ENCODE measurements around the gene EBF3. TPM values are rescaled to one million over a fixed set of nuclear protein-coding genes. Genes with fewer than 3 reads are reported as not detected.

EBF3 gene
- total RNA-seq, 1 experiment from 2014 or later: not detected

GRCh38 chr10:129944456-129944855 lies 19.6 kb downstream of the EBF3 start:
- Mint-ChIP-seq H3K4me1 (ENCODE audit: insufficient read depth, unreplicated experiment) (no peaks in the 10 kb centered on the region), H3K4me3 (ENCODE audit: unreplicated experiment) (no peak overlapping the region), H3K36me3 (ENCODE audit: insufficient read depth, unreplicated experiment) (no peaks in the 10 kb centered on the region), H3K9me3 (ENCODE audit: unreplicated experiment) (no peaks in the 10 kb centered on the region), H3K27me3 (ENCODE audit: insufficient read depth, unreplicated experiment) (no peaks in the 10 kb centered on the region), H3K27ac (ENCODE audit: low read depth, unreplicated experiment) (no peak overlapping the region)
- intact Hi-C loops (cut with micrococcal nuclease): no loop called here
- ChIA-PET CTCF (no interaction called here), POLR2A (no interaction called here)
- TF ChIP-seq CTCF (IDR thresholded peaks at IDR 0.05; ENCODE audit: unreplicated experiment): no peak
- no TSS peak for BruUV-seq (replicated peaks)
- no peak for DNase-seq (ENCODE audit: unreplicated experiment)

- H3K4me3 Mint-ChIP-seq (ENCODE audit: unreplicated experiment): no peak overlapping the region
- no peaks in the 10 kb centered on the region for H3K36me3 Mint-ChIP-seq (ENCODE audit: insufficient read depth, unreplicated experiment)
- no peak for DNase-seq (ENCODE audit: unreplicated experiment)
- H3K4me1 Mint-ChIP-seq (ENCODE audit: insufficient read depth, unreplicated experiment): no peaks in the 10 kb centered on the region
- intact Hi-C loops (cut with micrococcal nuclease): no loop called here
- H3K27me3 Mint-ChIP-seq (ENCODE audit: insufficient read depth, unreplicated experiment): no peaks in the 10 kb centered on the region
- no peaks in the 10 kb centered on the region for H3K9me3 Mint-ChIP-seq (ENCODE audit: unreplicated experiment)
- POLR2A ChIA-PET: no interaction called here
- no peak overlapping the region for H3K27ac Mint-ChIP-seq (ENCODE audit: low read depth, unreplicated experiment)
- TF ChIP-seq CTCF (IDR thresholded peaks at IDR 0.05; ENCODE audit: unreplicated experiment): no peak
- CTCF ChIA-PET: no interaction called here
- BruUV-seq (replicated peaks): no TSS peak
These were observed 20.9 kb downstream of the EBF3 start for GRCh38 chr10:129942936-129943715.

- ChIA-PET POLR2A (no interaction called here), CTCF (no interaction called here)
- no peak overlapping the region for H3K27ac Mint-ChIP-seq (ENCODE audit: low read depth, unreplicated experiment)
- intact Hi-C loops (cut with micrococcal nuclease): no loop called here
- H3K36me3 Mint-ChIP-seq (ENCODE audit: insufficient read depth, unreplicated experiment): no peaks in the 10 kb centered on the region
- H3K4me3 Mint-ChIP-seq (ENCODE audit: unreplicated experiment): no peak overlapping the region
- H3K27me3 Mint-ChIP-seq (ENCODE audit: insufficient read depth, unreplicated experiment): no peaks in the 10 kb centered on the region
- TF ChIP-seq CTCF (IDR thresholded peaks at IDR 0.05; ENCODE audit: unreplicated experiment): no peak
- no peak for DNase-seq (ENCODE audit: unreplicated experiment)
- no peaks in the 10 kb centered on the region for H3K9me3 Mint-ChIP-seq (ENCODE audit: unreplicated experiment)
- H3K4me1 Mint-ChIP-seq (ENCODE audit: insufficient read depth, unreplicated experiment): no peaks in the 10 kb centered on the region
- no TSS peak for BruUV-seq (replicated peaks)
These were observed 21.7 kb downstream of the EBF3 start for GRCh38 chr10:129942391-129942790.

- DNase-seq (ENCODE audit: unreplicated experiment): no peak
- no peak for TF ChIP-seq CTCF (IDR thresholded peaks at IDR 0.05; ENCODE audit: unreplicated experiment)
- ChIA-PET POLR2A (no interaction called here), CTCF (no interaction called here)
- BruUV-seq (replicated peaks): no TSS peak
- Mint-ChIP-seq H3K36me3 (ENCODE audit: insufficient read depth, unreplicated experiment) (no peaks in the 10 kb centered on the region), H3K4me3 (ENCODE audit: unreplicated experiment) (no peak overlapping the region), H3K27me3 (ENCODE audit: insufficient read depth, unreplicated experiment) (no peaks in the 10 kb centered on the region), H3K9me3 (ENCODE audit: unreplicated experiment) (no peaks in the 10 kb centered on the region), H3K27ac (ENCODE audit: low read depth, unreplicated experiment) (no peak overlapping the region), H3K4me1 (ENCODE audit: insufficient read depth, unreplicated experiment) (no peaks in the 10 kb centered on the region)
- intact Hi-C loops (cut with micrococcal nuclease): no loop called here
These were observed 22.1 kb downstream of the EBF3 start for GRCh38 chr10:129942019-129942277.
